Endodermal cell (in vitro differentiated cells): ENCODE results near the gene ELMOD1. TPM values are rescaled to one million over a fixed set of nuclear protein-coding genes. Genes with fewer than 3 reads are reported as not detected.

Experiments used
- DNase-seq: peaks from one replicate; pipeline ENCODE4 v3.0.0-alpha.2; 2017
- H3K27ac ChIP-seq: 2 replicates; pipeline ENCODE4 v1.5.1; 2013; ENCODE audit warnings: mild to moderate bottlenecking, low read depth, low read length, moderate library complexity
- H3K27me3 ChIP-seq: 2 replicates; pipeline ENCODE4 v1.6.1; 2013; ENCODE audit warnings: mild to moderate bottlenecking, low read length, moderate library complexity; ENCODE audit not compliant: insufficient read depth, control insufficient read depth, poor library complexity, severe bottlenecking
- H3K36me3 ChIP-seq: 2 replicates; pipeline ENCODE4 v1.7.0; 2013; ENCODE audit warnings: mild to moderate bottlenecking, low read length, moderate library complexity; ENCODE audit not compliant: control insufficient read depth, insufficient read depth
- H3K4me1 ChIP-seq: one replicate; pipeline ENCODE4 v1.7.0; 2013; ENCODE audit warnings: low read length; ENCODE audit not compliant: control insufficient read depth, insufficient read depth
- H3K4me3 ChIP-seq: 2 replicates; pipeline ENCODE4 v1.5.1; 2013; ENCODE audit warnings: mild to moderate bottlenecking, low read length, moderate library complexity
- H3K9ac ChIP-seq: 2 replicates; pipeline ENCODE4 v1.6.1; 2013; ENCODE audit warnings: mild to moderate bottlenecking, low read length, moderate library complexity; ENCODE audit not compliant: poor library complexity, severe bottlenecking; ENCODE audit errors: extremely low read depth
- H3K9me3 ChIP-seq: 2 replicates; pipeline ENCODE4 v1.6.1; 2013; ENCODE audit warnings: mild to moderate bottlenecking, low read length, moderate library complexity; ENCODE audit not compliant: control insufficient read depth
- H3K27ac Mint-ChIP-seq: 2 replicates; pipeline ENCODE4 v1.8.0; 2020; ENCODE audit warnings: mixed read lengths
- H3K27me3 Mint-ChIP-seq: 2 replicates; pipeline ENCODE4 v1.8.0; 2021; ENCODE audit warnings: mild to moderate bottlenecking, mixed read lengths; ENCODE audit not compliant: insufficient read depth
- H3K36me3 Mint-ChIP-seq: 2 replicates; pipeline ENCODE4 v1.8.0; 2020; ENCODE audit warnings: low read depth, mixed read lengths
- H3K4me1 Mint-ChIP-seq: 2 replicates; pipeline ENCODE4 v1.8.0; 2020; ENCODE audit warnings: mixed read lengths
- H3K4me3 Mint-ChIP-seq: 2 replicates; pipeline ENCODE4 v1.8.0; 2020; ENCODE audit warnings: mild to moderate bottlenecking, moderate library complexity, mixed read lengths
- H3K9me3 Mint-ChIP-seq: 2 replicates; pipeline ENCODE4 v1.8.0; 2020; ENCODE audit warnings: mild to moderate bottlenecking, mixed read lengths
- CTCF ChIP-seq: fragments of 200-600 bp; sonication (generic); conservative IDR thresholded peaks from 2 replicates; pipeline ENCODE4 v1.5.0; 2021; ENCODE audit warnings: antibody characterized with exemption, mild to moderate bottlenecking
- WGBS, 2 experiments: methylation state at CpG; one replicate each; pipeline versions ENCODE4 v1.1.5 to v1.1.7; 2013; ENCODE audit warnings: missing lambda C conversion rate in 2 of 2, mixed read lengths in 1 of 2; ENCODE audit not compliant: insufficient coverage in 1 of 2, insufficient read length in 1 of 2; 5-methylcytosine and 5-hydroxymethylcytosine counted together
- total RNA-seq, 2 donors: library from RNA; stranded (reverse); fragmentation: NEBNext Ultra II Directional in 1 of 2; extraction: Animal tissue kit (Norgen Biotek cat#: 25700) in 1 of 2; gene quantifications; 2 replicates in 1 of 2; 3 replicates in 1 of 2; pipeline ENCODE4 v1.2.1, GENCODE V29; 2021

Gene ELMOD1
- total RNA-seq, 2 donors from 2014 or later: 0.46 to 0.60 TPM

GRCh38 chr11:107646783-107647182, 55.8 kb downstream of the ELMOD1 start:
- Histone ChIP-seq H3K4me1 (no peaks in the 10 kb centered on the region), H3K27ac (no peak overlapping the region), H3K9ac (no peak overlapping the region), H3K4me3 (no peak overlapping the region), H3K27me3 (no peaks in the 10 kb centered on the region), H3K36me3 (no peaks in the 10 kb centered on the region), H3K9me3 (no peaks in the 10 kb centered on the region)
- H3K27me3 Mint-ChIP-seq: peaks cover 2% of the 10 kb centered on the region
- H3K27ac Mint-ChIP-seq: no peak overlapping the region
- no peak overlapping the region for H3K4me3 Mint-ChIP-seq
- H3K36me3 Mint-ChIP-seq: no peaks in the 10 kb centered on the region
- WGBS, 2 experiments: 100% methylated on average over 1 of the region's 2 CpGs; no CpG with 5 or more reads in 1 of the 2 experiments
- TF ChIP-seq CTCF: no peak
- peaks cover 4% of the 10 kb centered on the region for H3K4me1 Mint-ChIP-seq
- no peak for DNase-seq
- H3K9me3 Mint-ChIP-seq: no peaks in the 10 kb centered on the region

- DNase-seq: peak; percentile 79
- Histone ChIP-seq H3K9me3 (no peaks in the 10 kb centered on the region), H3K36me3 (no peaks in the 10 kb centered on the region), H3K27me3 (no peaks in the 10 kb centered on the region), H3K4me1 (no peaks in the 10 kb centered on the region), H3K27ac (no peak overlapping the region), H3K4me3 (no peak overlapping the region), H3K9ac (no peak overlapping the region)
- H3K4me1 Mint-ChIP-seq: peaks cover 4% of the 10 kb centered on the region
- WGBS, 2 experiments: 30 to 45% methylated on average over 2 to 3 of the region's 3 CpGs
- no peaks in the 10 kb centered on the region for H3K36me3 Mint-ChIP-seq
- no peak overlapping the region for H3K27ac Mint-ChIP-seq
- no peak overlapping the region for H3K4me3 Mint-ChIP-seq
- H3K27me3 Mint-ChIP-seq: peaks cover 2% of the 10 kb centered on the region
- no peaks in the 10 kb centered on the region for H3K9me3 Mint-ChIP-seq
- no peak for TF ChIP-seq CTCF
Observed at GRCh38 chr11:107648242-107648641, 57.3 kb downstream of the ELMOD1 start.

DNA sequence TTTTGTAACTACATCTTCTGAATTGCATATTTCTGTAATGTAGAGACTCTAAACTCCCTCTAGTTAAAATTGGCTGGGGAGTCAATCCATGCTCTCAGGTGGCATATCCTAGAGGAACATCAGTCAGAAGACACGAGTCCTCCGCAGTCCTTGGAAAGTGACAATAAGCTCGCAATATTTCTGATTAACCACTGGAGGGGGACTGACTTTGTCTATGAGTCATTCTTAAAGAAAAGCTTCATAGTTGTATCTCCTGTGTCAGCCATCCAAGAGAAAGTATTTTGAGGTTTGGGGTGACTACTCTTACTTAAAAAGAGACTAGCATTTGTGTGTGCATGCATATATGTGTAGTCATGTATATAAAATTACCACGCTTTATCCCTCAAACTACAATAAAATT, 60.7 kb downstream of the ELMOD1 start:
- no peak overlapping the region for H3K4me3 Mint-ChIP-seq
- Histone ChIP-seq H3K9me3 (no peaks in the 10 kb centered on the region), H3K9ac (no peak overlapping the region), H3K27me3 (no peaks in the 10 kb centered on the region), H3K4me1 (no peaks in the 10 kb centered on the region), H3K36me3 (no peaks in the 10 kb centered on the region), H3K4me3 (no peak overlapping the region), H3K27ac (no peak overlapping the region)
- H3K27me3 Mint-ChIP-seq: peaks cover 2% of the 10 kb centered on the region
- TF ChIP-seq CTCF: peak; percentile 41
- H3K27ac Mint-ChIP-seq: no peak overlapping the region
- 85 to 94% methylated on average over 2 to 3 of the region's 4 CpGs for whole genome bisulfite sequencing, 2 experiments
- DNase-seq: no peak
- peaks cover 4% of the 10 kb centered on the region for H3K4me1 Mint-ChIP-seq
- no peaks in the 10 kb centered on the region for H3K36me3 Mint-ChIP-seq
- H3K9me3 Mint-ChIP-seq: no peaks in the 10 kb centered on the region
